M059J (cell line): Measurements from ENCODE around the gene SETD2. TPM values are rescaled to one million over a fixed set of nuclear protein-coding genes. Genes with fewer than 3 reads are reported as not detected.
"Not testable (repeated sequence)": the region's sequence is repeated elsewhere in the genome, so short reads cannot be mapped to it uniquely, and the experiment has no call there.

ENCODE experiments used
- DNase-seq: peaks from one replicate; pipeline ENCODE4 v3.0.0-alpha.2; 2012; ENCODE audit warnings: low read depth
- total RNA-seq: library from RNA; depleted of rRNA; stranded (reverse); fragments of >200 nt; shearing (Covaris generic); gene quantifications from 2 replicates; pipeline ENCODE4 v1.2.3, GENCODE V29; 2014

SETD2 gene
- total RNA-seq, 1 experiment from 2014 or later = 17.3 TPM

DNA sequence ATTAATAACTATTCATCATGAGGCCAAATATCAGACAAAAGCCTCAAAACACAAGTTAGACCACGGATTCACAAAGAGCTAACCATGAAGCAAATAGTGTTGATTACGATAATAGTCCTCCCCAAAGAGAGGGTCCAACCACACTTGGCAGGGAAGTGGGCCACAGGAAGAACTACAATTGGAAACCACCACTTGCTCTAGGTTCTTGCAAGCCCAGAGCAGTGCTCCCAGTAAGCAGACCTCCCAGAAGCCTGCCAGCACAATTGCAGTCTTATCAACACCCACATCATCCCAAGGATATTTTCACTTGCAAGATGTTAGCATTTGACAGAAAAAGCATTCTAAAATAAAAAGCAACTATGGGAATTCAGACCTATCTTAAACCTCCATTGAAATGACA lies 11.3 kb downstream of the SETD2 start:
- DNase-seq = no peak

- DNase-seq = no peak
Measured at GRCh38 chr3:47151836-47152235, 12.1 kb downstream of the SETD2 start.

- DNase-seq = no peak
Measured at GRCh38 chr3:47149339-47149933, 14.5 kb downstream of the SETD2 start.

- DNase-seq = no peak
Measured at GRCh38 chr3:47145272-47145671, 18.6 kb downstream of the SETD2 start.

DNA sequence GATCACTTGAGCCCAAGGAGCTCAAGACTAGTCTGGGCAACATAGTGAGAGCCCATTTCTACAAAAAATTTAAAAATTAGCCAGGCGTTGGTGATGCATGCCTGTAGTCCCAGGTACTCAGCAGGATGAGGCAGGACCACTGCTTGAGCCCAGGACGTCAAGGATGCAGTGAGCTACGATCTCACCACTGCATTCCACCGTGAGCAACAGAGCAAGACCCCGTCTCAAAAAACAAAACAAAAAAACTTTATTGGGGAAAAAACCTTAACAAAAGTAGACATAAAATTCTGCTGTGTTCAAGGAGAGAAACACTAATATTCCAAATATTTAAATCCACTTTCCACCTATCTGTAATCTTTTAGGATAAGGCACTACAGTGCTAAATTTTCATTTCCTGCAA lies 20.8 kb downstream of the SETD2 start:
- DNase-seq = no peak

DNA sequence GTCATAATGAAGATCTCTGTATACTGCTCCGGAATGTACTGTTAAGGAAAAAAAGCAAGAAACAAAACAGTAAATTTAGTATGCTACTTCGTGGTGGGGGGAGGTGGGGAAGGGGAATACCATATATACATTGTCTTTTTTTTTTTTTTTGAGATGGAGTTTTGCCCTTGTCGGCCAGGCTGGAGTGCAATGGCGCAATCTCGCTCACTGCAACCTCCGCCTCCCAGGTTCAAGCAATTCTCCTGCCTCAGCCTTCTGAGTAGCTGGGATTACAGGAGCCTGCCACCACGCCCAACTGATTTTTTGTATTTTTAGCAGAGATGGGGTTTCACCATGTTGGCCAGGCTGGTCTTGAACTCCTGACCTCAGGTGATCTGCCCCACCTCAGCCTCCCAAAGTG lies 21.4 kb downstream of the SETD2 start:
- DNase-seq = not testable (repeated sequence)

- DNase-seq = not testable (repeated sequence)
Measured at GRCh38 chr3:47140973-47141461, 22.9 kb downstream of the SETD2 start.

DNA sequence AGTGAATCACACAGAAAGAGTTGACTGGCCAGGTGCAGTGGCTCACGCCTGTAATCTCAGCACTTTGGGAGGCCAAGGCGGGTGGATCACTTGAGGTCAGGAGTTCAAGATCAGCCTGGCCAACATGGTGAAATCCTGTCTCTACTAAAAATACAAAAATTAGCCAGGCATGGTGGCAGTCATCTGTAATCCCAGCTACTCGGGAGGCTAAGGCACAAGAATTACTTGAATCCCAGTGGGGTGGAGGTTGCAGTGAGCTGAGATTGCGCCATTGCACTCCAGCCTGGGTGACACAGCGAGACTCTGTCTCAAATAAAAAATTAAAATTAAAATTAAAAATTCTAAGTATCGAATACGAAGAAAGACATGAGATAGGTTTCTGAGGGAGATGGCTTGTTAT lies 23.4 kb downstream of the SETD2 start:
- not testable (repeated sequence) for DNase-seq

DNA sequence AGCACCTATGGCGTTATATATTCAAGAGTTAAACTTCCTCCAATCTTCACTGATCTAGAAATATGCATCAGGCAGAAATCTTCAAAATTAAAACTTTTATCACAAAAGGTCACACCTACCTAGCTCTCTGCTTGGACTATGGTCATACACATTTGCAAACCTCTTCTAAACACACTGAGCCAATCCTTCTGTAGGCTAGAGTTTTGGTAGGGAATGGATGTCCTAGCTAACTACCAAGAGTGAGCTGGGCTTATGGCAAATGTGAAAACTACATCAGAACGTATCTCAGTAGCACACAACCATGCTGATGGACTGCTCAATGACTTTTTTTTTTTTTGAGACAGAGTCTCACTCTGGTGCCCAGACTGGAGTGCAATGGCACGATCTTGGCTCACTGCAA lies 29.6 kb downstream of the SETD2 start:
- no peak for DNase-seq

- no peak for DNase-seq
Measured at GRCh38 chr3:47133641-47134040, 30.3 kb downstream of the SETD2 start.

GRCh38 chr3:47130557-47130956 lies 33.4 kb downstream of the SETD2 start:
- DNase-seq = no peak

GRCh38 chr3:47128137-47128536 lies 35.8 kb downstream of the SETD2 start:
- DNase-seq = no peak

DNA sequence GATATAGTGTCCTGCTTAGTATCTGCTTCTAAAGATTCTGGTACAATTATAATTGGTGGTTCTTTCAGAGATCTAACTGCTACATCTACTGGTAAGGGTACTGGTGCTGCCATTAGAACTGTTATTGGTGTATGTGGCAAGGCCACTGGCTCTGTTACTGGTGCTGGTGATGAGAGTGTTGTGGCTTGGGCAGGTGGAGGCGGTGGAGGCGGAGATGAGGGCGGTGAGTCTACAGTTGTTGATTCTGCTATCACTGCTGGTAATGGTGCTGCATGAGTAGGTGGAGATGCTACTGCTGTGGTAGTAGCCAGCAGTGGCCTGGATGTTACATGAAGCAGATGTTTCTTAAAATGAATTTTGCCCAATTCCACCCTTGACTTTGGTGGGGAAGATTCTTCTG lies 40.1 kb downstream of the SETD2 start:
- DNase-seq = no peak

DNA sequence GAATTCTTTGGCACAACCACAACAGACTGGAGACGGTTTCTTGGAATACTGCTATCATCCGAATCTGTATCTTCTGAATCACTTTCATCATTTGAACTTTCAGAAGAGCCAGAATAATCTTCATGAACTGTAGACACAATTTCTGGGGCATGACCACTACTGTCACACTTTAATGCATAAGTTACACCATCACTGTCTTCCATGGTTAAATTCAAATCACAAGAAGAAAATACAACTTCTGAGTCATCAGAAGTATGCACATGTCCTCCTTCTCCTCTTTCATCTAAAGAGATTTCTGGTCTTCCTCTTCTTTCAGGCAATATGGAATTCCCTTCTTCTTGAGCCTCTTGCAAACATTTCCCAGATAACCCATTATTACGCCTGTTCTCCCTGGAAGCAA lies 42.5 kb downstream of the SETD2 start:
- no peak for DNase-seq

DNA sequence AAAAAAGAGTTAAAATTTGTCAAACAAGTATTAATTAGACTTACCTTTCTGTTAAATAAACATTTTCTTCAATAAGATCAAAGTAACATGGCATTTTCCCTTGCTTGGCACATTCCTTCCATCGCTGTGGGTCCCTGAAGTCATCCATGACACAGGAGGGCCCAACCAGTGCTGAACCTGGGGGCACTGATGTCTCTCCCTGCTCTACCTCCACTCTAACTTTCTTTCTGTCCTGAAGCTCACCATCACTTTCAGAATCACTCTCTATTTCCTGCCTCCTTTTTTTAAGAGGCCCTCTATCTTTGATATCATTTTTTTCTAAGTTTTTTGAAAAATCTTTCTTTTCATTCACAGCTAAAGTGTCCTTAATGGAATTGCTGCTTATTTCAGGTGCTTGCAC lies 43.8 kb downstream of the SETD2 start:
- DNase-seq = no peak

- DNase-seq = not testable (repeated sequence)
Measured at GRCh38 chr3:47119387-47119786, 44.5 kb downstream of the SETD2 start.

GRCh38 chr3:47117807-47118364 lies 46.0 kb downstream of the SETD2 start:
- DNase-seq = no peak

- DNase-seq = not testable (repeated sequence)
Measured at GRCh38 chr3:47115524-47115923, 48.4 kb downstream of the SETD2 start.

DNA sequence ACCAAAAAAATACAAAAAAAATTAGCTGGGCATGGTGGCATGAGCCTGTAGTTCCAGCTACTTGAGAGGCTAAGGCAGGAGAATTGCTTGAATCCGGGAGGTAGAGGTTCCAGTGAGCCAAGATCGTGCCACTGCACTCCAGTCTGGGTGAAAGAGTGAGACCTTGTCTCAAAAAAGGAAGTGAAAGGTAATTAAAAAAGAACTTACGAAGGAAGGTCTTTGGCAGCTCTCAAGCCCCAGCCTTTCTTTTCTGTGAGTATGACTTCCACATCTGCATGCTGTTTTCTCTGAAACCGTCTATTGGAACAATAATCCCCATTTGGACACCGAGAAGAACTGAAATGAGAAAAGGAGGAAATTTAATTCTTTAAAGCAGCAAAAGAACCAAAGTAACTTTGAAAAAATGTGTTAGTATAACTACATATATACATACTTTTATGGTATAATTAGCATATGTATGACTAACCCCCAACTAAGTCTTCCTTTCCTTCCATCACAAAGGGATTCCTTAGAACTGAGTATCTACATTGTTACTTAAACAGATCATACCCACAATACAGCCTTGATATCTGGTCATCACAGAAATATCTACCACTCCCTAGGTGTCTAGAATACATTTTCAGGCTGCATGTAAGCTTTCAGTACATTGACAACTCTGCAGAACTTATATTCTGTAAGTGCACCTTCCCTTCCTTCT lies 50.1 kb downstream of the SETD2 start:
- DNase-seq = no peak

GRCh38 chr3:47112997-47113396 lies 50.9 kb downstream of the SETD2 start:
- DNase-seq = no peak

GRCh38 chr3:47109393-47109792 lies 54.5 kb downstream of the SETD2 start:
- no peak for DNase-seq

DNA sequence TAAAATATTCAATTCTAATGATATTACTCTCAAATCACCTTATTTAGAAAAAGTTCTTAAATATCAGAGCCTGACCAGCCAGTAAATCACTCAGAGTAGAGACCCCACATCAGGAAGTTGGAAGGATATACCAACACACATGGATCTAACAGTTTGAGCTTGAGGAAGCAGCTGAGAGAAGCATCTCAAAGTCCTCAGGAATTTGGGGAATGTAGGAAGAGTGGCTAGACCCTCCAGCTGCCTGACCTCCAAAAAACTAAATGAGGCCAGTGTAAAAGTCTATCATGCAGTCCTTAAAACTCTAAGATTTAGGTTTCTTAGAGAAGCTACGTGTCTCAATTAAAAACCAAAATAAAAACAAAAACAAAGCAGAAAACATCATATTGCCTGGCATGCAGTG lies 55.4 kb downstream of the SETD2 start:
- DNase-seq = no peak

DNA sequence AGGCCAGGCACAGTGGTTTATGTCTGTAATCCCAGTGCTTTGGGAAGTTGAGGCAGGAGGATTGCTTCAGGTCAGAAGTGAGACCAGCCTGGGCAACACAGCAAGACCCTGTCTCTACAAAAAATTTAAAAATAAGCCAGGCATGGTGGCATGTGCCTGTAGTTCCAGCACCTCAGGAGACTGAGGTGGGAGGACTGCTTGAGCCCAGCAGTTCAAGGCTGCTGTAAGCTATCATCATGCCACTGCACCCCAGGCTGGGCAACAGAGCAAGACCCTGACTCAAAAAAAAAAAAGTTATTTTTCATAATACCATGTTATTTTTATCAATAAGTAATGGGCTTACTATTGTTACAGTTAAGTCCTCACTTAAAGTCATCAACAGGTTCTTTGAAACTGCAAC lies 59.7 kb downstream of the SETD2 start:
- DNase-seq = no peak
